WTC11 (cell line): Measurements from ENCODE around the gene PLAGL1. TPM values are rescaled to one million over a fixed set of nuclear protein-coding genes. Genes with fewer than 3 reads are reported as not detected.

Experiments
- ATAC-seq: fragments of 200-7000 bp; cut with Tn5 transposase; 2 replicates; pipeline ENCODE4 v1.10.0; 2021; ENCODE audit warnings: mild to moderate bottlenecking, moderate library complexity
- CTCF ChIA-PET: fragments of 300-600 bp; sonication (Branson Sonifier 250); formaldehyde crosslinking; loops from one replicate; lab custom pipeline; 2021; ENCODE audit warnings: antibody characterized with exemption; lab: Charles Lee
- POLR2A ChIA-PET: fragments of 350-600 bp; sonication (Branson Sonifier 250); formaldehyde crosslinking; loops from one replicate; lab custom pipeline; 2021; ENCODE audit warnings: antibody characterized with exemption; lab: Charles Lee
- DNase-seq: peaks from one replicate; pipeline ENCODE4 v3.0.0; 2021; ENCODE audit warnings: low spot score
- H3K27ac Mint-ChIP-seq: 2 replicates; pipeline ENCODE4 v1.8.0; 2021; ENCODE audit warnings: mixed read lengths
- H3K27me3 Mint-ChIP-seq: 2 replicates; pipeline ENCODE4 v1.8.0; 2021; ENCODE audit warnings: low read depth, mild to moderate bottlenecking, moderate library complexity, mixed read lengths
- H3K36me3 Mint-ChIP-seq: 2 replicates; pipeline ENCODE4 v1.8.0; 2021; ENCODE audit warnings: mixed read lengths
- H3K4me1 Mint-ChIP-seq: 2 replicates; pipeline ENCODE4 v1.8.0; 2022; ENCODE audit warnings: mixed read lengths
- H3K4me3 Mint-ChIP-seq: 2 replicates; pipeline ENCODE4 v1.8.0; 2021; ENCODE audit warnings: mild to moderate bottlenecking, moderate library complexity, mixed read lengths
- H3K9me3 Mint-ChIP-seq: 2 replicates; pipeline ENCODE4 v1.8.0; 2021; ENCODE audit warnings: mixed read lengths
- CREM ChIP-seq: sonication (generic); formaldehyde crosslinking; IDR thresholded peaks from 2 replicates; pipeline ENCODE4 v1.8.1; 2022; ENCODE audit warnings: mild to moderate bottlenecking, missing genetic modification reagents, moderate library complexity
- RORB ChIP-seq: fragments of 250-450 bp; sonication (Bioruptor Pico); IDR thresholded peaks from 2 replicates; pipeline ENCODE4 v1.9.0; 2021; ENCODE audit warnings: mild to moderate bottlenecking
- TP53 ChIP-seq: sonication (generic); formaldehyde crosslinking; IDR thresholded peaks from 2 replicates; pipeline ENCODE4 v1.8.1; 2023; ENCODE audit warnings: mild to moderate bottlenecking, missing genetic modification reagents
- total RNA-seq: library from RNA; stranded (reverse); gene quantifications from 3 replicates; pipeline ENCODE4 v1.2.3, GENCODE V29; 2021
- TF ChIP-seq, protein P1 (sequence below): sonication (generic); formaldehyde crosslinking; IDR thresholded peaks from 2 replicates; pipeline ENCODE4 v1.8.0; 2022; ENCODE audit warnings: mild to moderate bottlenecking, missing genetic modification reagents
- TF ChIP-seq, protein P2 (sequence below): sonication (generic); formaldehyde crosslinking; IDR thresholded peaks from 2 replicates; pipeline ENCODE4 v1.8.0; 2022; ENCODE audit warnings: mild to moderate bottlenecking, missing genetic modification reagents
- TF ChIP-seq, protein P3 (sequence below): sonication (generic); formaldehyde crosslinking; conservative IDR thresholded peaks from 2 replicates; pipeline ENCODE4 v1.8.1; 2023; ENCODE audit warnings: mild to moderate bottlenecking, low read depth, missing genetic modification reagents, moderate library complexity
- TF ChIP-seq, protein P4 (sequence below): sonication (generic); formaldehyde crosslinking; IDR thresholded peaks from 2 replicates; pipeline ENCODE4 v1.8.1; 2023; ENCODE audit warnings: mild to moderate bottlenecking, missing genetic modification reagents, moderate library complexity
- TF ChIP-seq, protein P5 (sequence below): sonication (generic); formaldehyde crosslinking; IDR thresholded peaks from 2 replicates; pipeline ENCODE4 v1.8.0; 2023; ENCODE audit warnings: missing genetic modification reagents, mild to moderate bottlenecking, borderline replicate concordance
- TF ChIP-seq, protein P6 (sequence below): sonication (generic); formaldehyde crosslinking; IDR thresholded peaks from 2 replicates; pipeline ENCODE4 v1.8.0; 2022; ENCODE audit warnings: missing genetic modification reagents

Gene PLAGL1
- total RNA-seq, 1 experiment from 2014 or later = 1.6 TPM

DNA sequence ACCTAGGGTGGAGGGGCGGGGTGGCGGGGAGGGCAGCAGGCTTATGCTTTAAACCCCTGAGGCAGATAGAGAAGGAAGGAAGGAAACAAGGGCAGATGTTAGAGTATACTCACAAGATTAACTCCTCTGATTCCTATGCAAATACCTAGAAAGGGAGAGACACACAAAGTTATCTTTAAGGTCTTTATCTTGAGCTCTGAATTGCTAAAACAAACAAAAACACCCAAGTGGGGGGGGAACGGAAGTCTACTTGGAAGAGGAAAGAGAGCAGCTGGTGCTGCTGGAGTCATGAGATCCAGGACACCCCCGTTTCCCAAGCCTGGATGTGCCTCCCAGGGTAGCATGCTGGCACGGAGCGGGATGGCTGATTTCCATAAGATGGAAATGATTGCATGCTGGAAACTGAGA, 43.4 kb downstream of the PLAGL1 start:
- Mint-ChIP-seq H3K27me3 (no peaks in the 10 kb centered on the region), H3K36me3 (no peaks in the 10 kb centered on the region), H3K9me3 (no peaks in the 10 kb centered on the region), H3K4me1 (peaks cover 71% of the 10 kb centered on the region), H3K27ac (no peak overlapping the region), H3K4me3 (no peak overlapping the region)
- TF ChIP-seq, protein P1, sequence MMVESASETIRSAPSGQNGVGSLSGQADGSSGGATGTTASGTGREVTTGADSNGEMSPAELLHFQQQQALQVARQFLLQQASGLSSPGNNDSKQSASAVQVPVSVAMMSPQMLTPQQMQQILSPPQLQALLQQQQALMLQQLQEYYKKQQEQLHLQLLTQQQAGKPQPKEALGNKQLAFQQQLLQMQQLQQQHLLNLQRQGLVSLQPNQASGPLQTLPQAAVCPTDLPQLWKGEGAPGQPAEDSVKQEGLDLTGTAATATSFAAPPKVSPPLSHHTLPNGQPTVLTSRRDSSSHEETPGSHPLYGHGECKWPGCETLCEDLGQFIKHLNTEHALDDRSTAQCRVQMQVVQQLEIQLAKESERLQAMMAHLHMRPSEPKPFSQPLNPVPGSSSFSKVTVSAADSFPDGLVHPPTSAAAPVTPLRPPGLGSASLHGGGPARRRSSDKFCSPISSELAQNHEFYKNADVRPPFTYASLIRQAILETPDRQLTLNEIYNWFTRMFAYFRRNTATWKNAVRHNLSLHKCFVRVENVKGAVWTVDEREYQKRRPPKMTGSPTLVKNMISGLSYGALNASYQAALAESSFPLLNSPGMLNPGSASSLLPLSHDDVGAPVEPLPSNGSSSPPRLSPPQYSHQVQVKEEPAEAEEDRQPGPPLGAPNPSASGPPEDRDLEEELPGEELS (CRISPR knock-in tag) = peak; percentile 95; the same call in 1 of the 2 replicates
- TF ChIP-seq, protein P2, sequence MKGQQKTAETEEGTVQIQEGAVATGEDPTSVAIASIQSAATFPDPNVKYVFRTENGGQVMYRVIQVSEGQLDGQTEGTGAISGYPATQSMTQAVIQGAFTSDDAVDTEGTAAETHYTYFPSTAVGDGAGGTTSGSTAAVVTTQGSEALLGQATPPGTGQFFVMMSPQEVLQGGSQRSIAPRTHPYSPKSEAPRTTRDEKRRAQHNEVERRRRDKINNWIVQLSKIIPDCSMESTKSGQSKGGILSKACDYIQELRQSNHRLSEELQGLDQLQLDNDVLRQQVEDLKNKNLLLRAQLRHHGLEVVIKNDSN = no peak
- no peak for TF ChIP-seq RORB (CRISPR knock-in tag)
- TF ChIP-seq, protein P3, sequence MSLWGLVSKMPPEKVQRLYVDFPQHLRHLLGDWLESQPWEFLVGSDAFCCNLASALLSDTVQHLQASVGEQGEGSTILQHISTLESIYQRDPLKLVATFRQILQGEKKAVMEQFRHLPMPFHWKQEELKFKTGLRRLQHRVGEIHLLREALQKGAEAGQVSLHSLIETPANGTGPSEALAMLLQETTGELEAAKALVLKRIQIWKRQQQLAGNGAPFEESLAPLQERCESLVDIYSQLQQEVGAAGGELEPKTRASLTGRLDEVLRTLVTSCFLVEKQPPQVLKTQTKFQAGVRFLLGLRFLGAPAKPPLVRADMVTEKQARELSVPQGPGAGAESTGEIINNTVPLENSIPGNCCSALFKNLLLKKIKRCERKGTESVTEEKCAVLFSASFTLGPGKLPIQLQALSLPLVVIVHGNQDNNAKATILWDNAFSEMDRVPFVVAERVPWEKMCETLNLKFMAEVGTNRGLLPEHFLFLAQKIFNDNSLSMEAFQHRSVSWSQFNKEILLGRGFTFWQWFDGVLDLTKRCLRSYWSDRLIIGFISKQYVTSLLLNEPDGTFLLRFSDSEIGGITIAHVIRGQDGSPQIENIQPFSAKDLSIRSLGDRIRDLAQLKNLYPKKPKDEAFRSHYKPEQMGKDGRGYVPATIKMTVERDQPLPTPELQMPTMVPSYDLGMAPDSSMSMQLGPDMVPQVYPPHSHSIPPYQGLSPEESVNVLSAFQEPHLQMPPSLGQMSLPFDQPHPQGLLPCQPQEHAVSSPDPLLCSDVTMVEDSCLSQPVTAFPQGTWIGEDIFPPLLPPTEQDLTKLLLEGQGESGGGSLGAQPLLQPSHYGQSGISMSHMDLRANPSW (CRISPR knock-in tag) = no peak
- peak; percentile 36 for DNase-seq
- peak; percentile 50 for ATAC-seq
- POLR2A ChIA-PET = interaction anchor here (2.4 kb wide), 1 partner anchor 9 kb away, joined by 8 read pairs; no protein-coding TSS in a partner anchor
- CTCF ChIA-PET = interaction anchor here (1.0 to 3.9 kb wide), 5 partner anchors 8 to 389 kb away, joined by 4 to 69 read pairs (median 23); no protein-coding TSS in a partner anchor

DNA sequence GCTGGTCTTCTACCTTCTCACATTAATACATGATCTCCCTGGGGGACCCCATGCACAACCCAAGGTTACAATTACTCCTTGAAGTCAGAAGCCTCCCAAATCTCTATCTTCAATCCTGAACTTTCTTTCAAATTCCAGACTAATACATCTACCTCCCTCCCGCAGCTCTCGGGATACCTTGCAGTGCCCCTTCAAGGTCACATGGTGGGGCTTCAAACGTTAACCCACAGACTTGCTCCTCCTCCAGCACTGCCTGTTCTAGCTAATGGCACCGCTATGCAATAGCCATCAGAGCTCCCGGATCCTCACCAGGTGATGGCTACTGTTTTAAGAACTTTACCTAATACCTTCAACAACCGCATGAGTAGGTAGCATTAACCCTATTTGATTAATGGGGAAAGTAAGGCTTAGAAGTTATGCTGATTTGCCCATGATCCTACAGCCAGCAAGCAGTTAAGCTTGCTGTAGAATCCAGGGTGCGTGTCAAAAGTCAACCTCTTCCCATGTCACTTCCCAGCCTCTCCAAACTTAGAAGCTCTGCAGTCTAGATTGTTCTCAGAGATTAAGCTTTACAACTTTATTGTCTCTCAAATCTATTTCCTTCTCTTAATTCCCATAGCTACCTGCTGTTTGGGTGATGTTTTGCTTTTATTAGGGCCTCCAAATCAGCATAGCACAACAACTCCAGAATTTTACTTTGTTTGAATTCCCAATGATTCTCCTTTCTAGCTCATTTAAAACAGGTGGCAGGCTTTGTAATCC, 44.7 kb downstream of the PLAGL1 start:
- Mint-ChIP-seq H3K27ac (no peak overlapping the region), H3K4me1 (peaks cover 77% of the 10 kb centered on the region), H3K27me3 (no peaks in the 10 kb centered on the region), H3K4me3 (peak overlapping the region; percentile 5), H3K36me3 (no peaks in the 10 kb centered on the region), H3K9me3 (no peaks in the 10 kb centered on the region)
- no peak for TF ChIP-seq CREM (CRISPR knock-in tag)
- TF ChIP-seq, protein P4, sequence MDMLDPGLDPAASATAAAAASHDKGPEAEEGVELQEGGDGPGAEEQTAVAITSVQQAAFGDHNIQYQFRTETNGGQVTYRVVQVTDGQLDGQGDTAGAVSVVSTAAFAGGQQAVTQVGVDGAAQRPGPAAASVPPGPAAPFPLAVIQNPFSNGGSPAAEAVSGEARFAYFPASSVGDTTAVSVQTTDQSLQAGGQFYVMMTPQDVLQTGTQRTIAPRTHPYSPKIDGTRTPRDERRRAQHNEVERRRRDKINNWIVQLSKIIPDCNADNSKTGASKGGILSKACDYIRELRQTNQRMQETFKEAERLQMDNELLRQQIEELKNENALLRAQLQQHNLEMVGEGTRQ (CRISPR knock-in tag) = peak; percentile 68
- ChIA-PET CTCF (interaction anchor here (0.6 to 3.9 kb wide), 18 partner anchors 9 to 388 kb away, joined by 3 to 69 read pairs (median 4); no protein-coding TSS in a partner anchor), POLR2A (interaction anchor here (1.1 to 2.4 kb wide), 2 partner anchors 10 kb away, joined by 3 to 8 read pairs; no protein-coding TSS in a partner anchor)
- DNase-seq = no peak
- ATAC-seq = peak; percentile 9

DNA sequence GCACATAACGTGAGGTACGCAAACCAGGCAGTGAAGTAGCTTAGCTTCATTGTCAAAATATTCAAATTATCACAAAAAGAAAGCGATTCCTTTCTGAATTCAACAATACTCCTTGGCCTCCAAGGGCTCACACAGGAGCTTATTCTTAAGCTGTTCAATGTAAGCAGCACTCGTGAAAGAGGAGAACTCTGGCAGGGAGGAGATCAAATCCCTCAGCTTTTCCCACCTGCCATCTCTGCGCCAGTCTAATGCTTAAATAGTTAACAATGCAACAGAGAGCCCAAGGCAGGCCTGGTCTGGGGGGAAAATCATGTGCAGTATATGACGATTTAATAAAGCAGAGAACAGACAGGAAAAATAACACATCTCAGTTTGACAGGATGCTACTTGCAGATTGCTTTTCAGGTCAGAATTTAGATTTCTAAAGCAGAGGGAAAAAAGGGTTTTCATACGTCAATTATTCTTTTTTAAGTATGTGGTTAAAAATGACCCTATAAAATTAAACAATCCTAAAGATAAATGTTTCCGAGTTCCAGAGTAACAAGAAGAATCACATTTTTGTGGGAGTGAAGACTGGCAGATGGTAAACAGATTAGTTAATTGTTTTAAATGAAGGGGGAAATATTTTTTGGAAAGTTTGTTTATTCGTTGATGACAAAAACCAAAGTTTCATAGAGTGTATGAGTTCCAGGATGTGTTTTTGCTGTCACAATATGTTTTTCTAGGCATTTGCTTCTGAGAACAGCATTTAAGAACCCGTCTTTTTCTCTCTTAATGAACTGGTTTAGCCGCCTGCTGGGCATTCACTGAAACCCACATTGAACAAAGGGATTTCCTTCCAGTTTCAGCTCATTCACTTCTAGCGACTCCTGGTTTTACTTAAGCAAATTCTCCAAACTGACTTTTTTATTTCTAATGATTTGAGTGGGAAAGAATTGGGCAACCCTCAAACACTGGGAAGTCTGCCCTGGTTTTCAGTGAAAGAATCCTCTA, 45.9 kb downstream of the PLAGL1 start:
- Mint-ChIP-seq H3K36me3 (no peaks in the 10 kb centered on the region), H3K9me3 (no peaks in the 10 kb centered on the region), H3K27me3 (no peaks in the 10 kb centered on the region), H3K27ac (no peak overlapping the region), H3K4me3 (peak overlapping the region; percentile 14), H3K4me1 (peaks cover 88% of the 10 kb centered on the region)
- ATAC-seq = no peak
- CTCF ChIA-PET = interaction anchor here (0.6 to 3.9 kb wide), 21 partner anchors 9 to 451 kb away, joined by 3 to 69 read pairs (median 4); partner anchors contain the start of gene FUCA2
- POLR2A ChIA-PET = interaction anchor here (1.1 kb wide), 1 partner anchor 11 kb away, joined by 3 read pairs; no protein-coding TSS in a partner anchor
- no peak for DNase-seq
- no peak for TF ChIP-seq TP53 (CRISPR knock-in tag)
- TF ChIP-seq, protein P5, sequence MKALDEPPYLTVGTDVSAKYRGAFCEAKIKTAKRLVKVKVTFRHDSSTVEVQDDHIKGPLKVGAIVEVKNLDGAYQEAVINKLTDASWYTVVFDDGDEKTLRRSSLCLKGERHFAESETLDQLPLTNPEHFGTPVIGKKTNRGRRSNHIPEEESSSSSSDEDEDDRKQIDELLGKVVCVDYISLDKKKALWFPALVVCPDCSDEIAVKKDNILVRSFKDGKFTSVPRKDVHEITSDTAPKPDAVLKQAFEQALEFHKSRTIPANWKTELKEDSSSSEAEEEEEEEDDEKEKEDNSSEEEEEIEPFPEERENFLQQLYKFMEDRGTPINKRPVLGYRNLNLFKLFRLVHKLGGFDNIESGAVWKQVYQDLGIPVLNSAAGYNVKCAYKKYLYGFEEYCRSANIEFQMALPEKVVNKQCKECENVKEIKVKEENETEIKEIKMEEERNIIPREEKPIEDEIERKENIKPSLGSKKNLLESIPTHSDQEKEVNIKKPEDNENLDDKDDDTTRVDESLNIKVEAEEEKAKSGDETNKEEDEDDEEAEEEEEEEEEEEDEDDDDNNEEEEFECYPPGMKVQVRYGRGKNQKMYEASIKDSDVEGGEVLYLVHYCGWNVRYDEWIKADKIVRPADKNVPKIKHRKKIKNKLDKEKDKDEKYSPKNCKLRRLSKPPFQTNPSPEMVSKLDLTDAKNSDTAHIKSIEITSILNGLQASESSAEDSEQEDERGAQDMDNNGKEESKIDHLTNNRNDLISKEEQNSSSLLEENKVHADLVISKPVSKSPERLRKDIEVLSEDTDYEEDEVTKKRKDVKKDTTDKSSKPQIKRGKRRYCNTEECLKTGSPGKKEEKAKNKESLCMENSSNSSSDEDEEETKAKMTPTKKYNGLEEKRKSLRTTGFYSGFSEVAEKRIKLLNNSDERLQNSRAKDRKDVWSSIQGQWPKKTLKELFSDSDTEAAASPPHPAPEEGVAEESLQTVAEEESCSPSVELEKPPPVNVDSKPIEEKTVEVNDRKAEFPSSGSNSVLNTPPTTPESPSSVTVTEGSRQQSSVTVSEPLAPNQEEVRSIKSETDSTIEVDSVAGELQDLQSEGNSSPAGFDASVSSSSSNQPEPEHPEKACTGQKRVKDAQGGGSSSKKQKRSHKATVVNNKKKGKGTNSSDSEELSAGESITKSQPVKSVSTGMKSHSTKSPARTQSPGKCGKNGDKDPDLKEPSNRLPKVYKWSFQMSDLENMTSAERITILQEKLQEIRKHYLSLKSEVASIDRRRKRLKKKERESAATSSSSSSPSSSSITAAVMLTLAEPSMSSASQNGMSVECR (CRISPR knock-in tag) = no peak
- TF ChIP-seq, protein P6, sequence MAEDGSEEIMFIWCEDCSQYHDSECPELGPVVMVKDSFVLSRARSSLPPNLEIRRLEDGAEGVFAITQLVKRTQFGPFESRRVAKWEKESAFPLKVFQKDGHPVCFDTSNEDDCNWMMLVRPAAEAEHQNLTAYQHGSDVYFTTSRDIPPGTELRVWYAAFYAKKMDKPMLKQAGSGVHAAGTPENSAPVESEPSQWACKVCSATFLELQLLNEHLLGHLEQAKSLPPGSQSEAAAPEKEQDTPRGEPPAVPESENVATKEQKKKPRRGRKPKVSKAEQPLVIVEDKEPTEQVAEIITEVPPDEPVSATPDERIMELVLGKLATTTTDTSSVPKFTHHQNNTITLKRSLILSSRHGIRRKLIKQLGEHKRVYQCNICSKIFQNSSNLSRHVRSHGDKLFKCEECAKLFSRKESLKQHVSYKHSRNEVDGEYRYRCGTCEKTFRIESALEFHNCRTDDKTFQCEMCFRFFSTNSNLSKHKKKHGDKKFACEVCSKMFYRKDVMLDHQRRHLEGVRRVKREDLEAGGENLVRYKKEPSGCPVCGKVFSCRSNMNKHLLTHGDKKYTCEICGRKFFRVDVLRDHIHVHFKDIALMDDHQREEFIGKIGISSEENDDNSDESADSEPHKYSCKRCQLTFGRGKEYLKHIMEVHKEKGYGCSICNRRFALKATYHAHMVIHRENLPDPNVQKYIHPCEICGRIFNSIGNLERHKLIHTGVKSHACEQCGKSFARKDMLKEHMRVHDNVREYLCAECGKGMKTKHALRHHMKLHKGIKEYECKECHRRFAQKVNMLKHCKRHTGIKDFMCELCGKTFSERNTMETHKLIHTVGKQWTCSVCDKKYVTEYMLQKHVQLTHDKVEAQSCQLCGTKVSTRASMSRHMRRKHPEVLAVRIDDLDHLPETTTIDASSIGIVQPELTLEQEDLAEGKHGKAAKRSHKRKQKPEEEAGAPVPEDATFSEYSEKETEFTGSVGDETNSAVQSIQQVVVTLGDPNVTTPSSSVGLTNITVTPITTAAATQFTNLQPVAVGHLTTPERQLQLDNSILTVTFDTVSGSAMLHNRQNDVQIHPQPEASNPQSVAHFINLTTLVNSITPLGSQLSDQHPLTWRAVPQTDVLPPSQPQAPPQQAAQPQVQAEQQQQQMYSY (CRISPR knock-in tag) = 0 out of 2 replicates have a peak, but pooled peaks have one; percentile 25
